Measurements from ENCODE around the gene SPC25.

DNA sequence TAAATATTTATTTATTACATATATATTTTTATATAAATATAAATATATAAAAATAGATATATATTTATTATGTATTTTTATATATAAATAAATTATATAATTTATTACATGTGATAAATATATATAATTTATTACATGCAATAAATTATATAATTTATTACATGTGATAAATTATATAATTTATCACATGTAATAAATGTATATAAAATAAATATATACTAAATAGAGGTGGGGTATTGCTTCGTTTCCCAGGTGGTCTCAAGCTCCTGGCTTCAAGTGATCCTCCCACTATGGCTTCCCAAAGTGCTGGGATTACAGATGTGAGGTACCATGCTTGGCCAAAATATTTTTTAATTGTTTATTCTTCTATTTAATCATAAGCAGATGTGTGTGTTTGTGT is 7.2 kb upstream of the SPC25 start:
- TF ChIP-seq, protein P1, sequence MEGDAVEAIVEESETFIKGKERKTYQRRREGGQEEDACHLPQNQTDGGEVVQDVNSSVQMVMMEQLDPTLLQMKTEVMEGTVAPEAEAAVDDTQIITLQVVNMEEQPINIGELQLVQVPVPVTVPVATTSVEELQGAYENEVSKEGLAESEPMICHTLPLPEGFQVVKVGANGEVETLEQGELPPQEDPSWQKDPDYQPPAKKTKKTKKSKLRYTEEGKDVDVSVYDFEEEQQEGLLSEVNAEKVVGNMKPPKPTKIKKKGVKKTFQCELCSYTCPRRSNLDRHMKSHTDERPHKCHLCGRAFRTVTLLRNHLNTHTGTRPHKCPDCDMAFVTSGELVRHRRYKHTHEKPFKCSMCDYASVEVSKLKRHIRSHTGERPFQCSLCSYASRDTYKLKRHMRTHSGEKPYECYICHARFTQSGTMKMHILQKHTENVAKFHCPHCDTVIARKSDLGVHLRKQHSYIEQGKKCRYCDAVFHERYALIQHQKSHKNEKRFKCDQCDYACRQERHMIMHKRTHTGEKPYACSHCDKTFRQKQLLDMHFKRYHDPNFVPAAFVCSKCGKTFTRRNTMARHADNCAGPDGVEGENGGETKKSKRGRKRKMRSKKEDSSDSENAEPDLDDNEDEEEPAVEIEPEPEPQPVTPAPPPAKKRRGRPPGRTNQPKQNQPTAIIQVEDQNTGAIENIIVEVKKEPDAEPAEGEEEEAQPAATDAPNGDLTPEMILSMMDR (IDR thresholded peaks at IDR 0.05), result no peak
- no peak for TF ChIP-seq POLR2A (IDR thresholded peaks at IDR 0.05)
